Esophagus (tissue), 2 donors: ENCODE results near the gene PTBP1. TPM values are rescaled to one million over a fixed set of nuclear protein-coding genes. Genes with fewer than 3 reads are reported as not detected.

ENCODE experiments used
- H3K27ac ChIP-seq, 2 donors: one replicate each; pipeline ENCODE4 v1.5.1; 2013; ENCODE audit warnings: low read depth in 2 of 2, mild to moderate bottlenecking in 2 of 2, inconsistent platforms in 1 of 2, low read length in 1 of 2, moderate library complexity in 1 of 2
- H3K27me3 ChIP-seq, 2 donors: one replicate each; pipeline ENCODE4 v1.6.1; 2013; ENCODE audit warnings: low read length in 2 of 2, control low read depth in 1 of 2, mild to moderate bottlenecking in 1 of 2; ENCODE audit not compliant: insufficient read depth in 2 of 2, control insufficient read depth in 1 of 2
- H3K36me3 ChIP-seq, 2 donors: one replicate each; pipeline ENCODE4 v1.6.1; 2013; ENCODE audit warnings: low read length in 1 of 2; ENCODE audit not compliant: control insufficient read depth in 2 of 2, insufficient read depth in 2 of 2
- H3K4me1 ChIP-seq, 2 donors: one replicate each; pipeline ENCODE4 v1.6.1; 2013; ENCODE audit warnings: low read length in 1 of 2; ENCODE audit not compliant: control insufficient read depth in 2 of 2, insufficient read depth in 2 of 2
- H3K4me3 ChIP-seq, 2 donors: one replicate each; pipeline ENCODE4 v1.5.1; 2013; ENCODE audit warnings: low read length in 2 of 2, mild to moderate bottlenecking in 2 of 2, low read depth in 1 of 2, moderate library complexity in 1 of 2
- H3K9me3 ChIP-seq, 2 donors: one replicate each; pipeline ENCODE4 v1.6.1; 2013; ENCODE audit warnings: mild to moderate bottlenecking in 2 of 2, low read depth in 1 of 2, low read length in 1 of 2, moderate library complexity in 1 of 2; ENCODE audit not compliant: control insufficient read depth in 2 of 2, insufficient read depth in 1 of 2
- WGBS, 2 donors: extraction: QIAGEN DNeasy Blood & Tissue Kit; methylation state at CpG; one replicate each; pipeline ENCODE4 v1.1.7; 2013; 5-methylcytosine and 5-hydroxymethylcytosine counted together
- polyA plus RNA-seq, 2 donors: library from polyadenylated mRNA; stranded (reverse); fragments of 200-250 nt; gene quantifications; one replicate each; pipeline ENCODE4 v1.2.3, GENCODE V29; 2013
- donor health status: healthy with polysubstance abuse.
- donor health status: Bipolar disorder and iron deficiency.

The PTBP1 gene
- polyA plus RNA-seq, 2 donors: 90.6 to 98.3 TPM

GRCh38 chr19:824885-825284 is 27.6 kb downstream of the PTBP1 start:
- peaks cover 0 to 15% of the 10 kb centered on the region in 2 donors for H3K27me3 ChIP-seq
- 73 to 74% methylated on average over 15 of the region's 15 CpGs for WGBS, 2 donors
- no peak overlapping the region for H3K4me3 ChIP-seq

GRCh38 chr19:825897-826644 is 28.8 kb downstream of the PTBP1 start:
- H3K27ac ChIP-seq: no peak overlapping the region
- no peaks in the 10 kb centered on the region for H3K9me3 ChIP-seq
- no peaks in the 10 kb centered on the region for H3K36me3 ChIP-seq
- no peak overlapping the region for H3K4me3 ChIP-seq
- WGBS, 2 donors: 76 to 80% methylated on average over 19 of the region's 19 CpGs
- H3K4me1 ChIP-seq: no peaks in the 10 kb centered on the region
- H3K27me3 ChIP-seq: peaks cover 0 to 17% of the 10 kb centered on the region in 2 donors

More at GRCh38 chr19:824885-825284, 27.6 kb downstream of the PTBP1 start:
- no peak overlapping the region for H3K27ac ChIP-seq
- H3K4me1 ChIP-seq: no peaks in the 10 kb centered on the region
- H3K9me3 ChIP-seq: no peaks in the 10 kb centered on the region
- no peaks in the 10 kb centered on the region for H3K36me3 ChIP-seq

- Histone ChIP-seq H3K4me1 (no peaks in the 10 kb centered on the region), H3K4me3 (no peak overlapping the region), H3K9me3 (no peaks in the 10 kb centered on the region), H3K27ac (no peak overlapping the region), H3K36me3 (no peaks in the 10 kb centered on the region), H3K27me3 (peaks cover 0 to 6% of the 10 kb centered on the region in 2 donors)
- WGBS, 2 donors: 86 to 87% methylated on average over 11 of the region's 11 CpGs
Observed at GRCh38 chr19:827314-827709, 30.1 kb downstream of the PTBP1 start.

GRCh38 chr19:827710-828321 is 30.6 kb downstream of the PTBP1 start, which contains the start of gene AZU1:
TSS of gene AZU1 (plus strand) at chr19:827837. CDS start at chr19:827847, 10 bp downstream.
- Histone ChIP-seq H3K27ac (no peak within 1 kb of the TSS), H3K4me3 (no peak within 1 kb of the TSS), H3K9me3 (no peaks in the 10 kb centered on the region), H3K36me3 (no peaks in the 10 kb centered on the region), H3K27me3 (peaks cover 0 to 2% of the 10 kb centered on the region in 2 donors), H3K4me1 (no peaks in the 10 kb centered on the region)
- WGBS, 2 donors: 54 to 61% methylated on average over 32 to 33 of the region's 33 CpGs

- Histone ChIP-seq H3K27ac (no peak overlapping the region), H3K27me3 (peaks cover 0 to 4% of the 10 kb centered on the region in 2 donors)
- 63 to 65% methylated on average over 18 of the region's 18 CpGs for WGBS, 2 donors
Observed at GRCh38 chr19:829129-829758, 32.0 kb downstream of the PTBP1 start.

GRCh38 chr19:831407-832369 is 34.4 kb downstream of the PTBP1 start:
- 50 to 52% methylated on average over 35 to 38 of the region's 38 CpGs for WGBS, 2 donors
- H3K27me3 ChIP-seq: peaks cover 0 to 4% of the 10 kb centered on the region in 2 donors
- no peak overlapping the region for H3K27ac ChIP-seq
- H3K4me3 ChIP-seq: no peak overlapping the region
- H3K36me3 ChIP-seq: no peaks in the 10 kb centered on the region
- H3K9me3 ChIP-seq: no peaks in the 10 kb centered on the region
- no peaks in the 10 kb centered on the region for H3K4me1 ChIP-seq

More at GRCh38 chr19:829129-829758, 32.0 kb downstream of the PTBP1 start:
- Histone ChIP-seq H3K4me3 (no peak overlapping the region), H3K36me3 (no peaks in the 10 kb centered on the region), H3K4me1 (no peaks in the 10 kb centered on the region), H3K9me3 (no peaks in the 10 kb centered on the region)

GRCh38 chr19:834216-834615 is 37.0 kb downstream of the PTBP1 start:
- H3K36me3 ChIP-seq: no peaks in the 10 kb centered on the region
- H3K27ac ChIP-seq: no peak overlapping the region
- no peaks in the 10 kb centered on the region for H3K4me1 ChIP-seq
- 76 to 78% methylated on average over 24 of the region's 24 CpGs for WGBS, 2 donors
- no peaks in the 10 kb centered on the region for H3K9me3 ChIP-seq
- peaks cover 0 to 4% of the 10 kb centered on the region in 2 donors for H3K27me3 ChIP-seq
- no peak overlapping the region for H3K4me3 ChIP-seq

- H3K4me1 ChIP-seq: no peaks in the 10 kb centered on the region
- no peaks in the 10 kb centered on the region for H3K9me3 ChIP-seq
- no peak overlapping the region for H3K4me3 ChIP-seq
- H3K27ac ChIP-seq: no peak overlapping the region
- 63 to 69% methylated on average over 31 to 36 of the region's 36 CpGs for WGBS, 2 donors
- no peaks in the 10 kb centered on the region for H3K36me3 ChIP-seq
- H3K27me3 ChIP-seq: peaks cover 0 to 4% of the 10 kb centered on the region in 2 donors
Observed at GRCh38 chr19:835210-835810, 38.1 kb downstream of the PTBP1 start.
